Islet of Langerhans (tissue), 1 donor: ENCODE data around the gene CECR2.

Source experiments
- FAIRE-seq: peaks from one replicate; lab custom pipeline; 2011; peaks lifted over from hg19 to GRCh38; lab: Jason Lieb, UNC

The CECR2 gene

DNA sequence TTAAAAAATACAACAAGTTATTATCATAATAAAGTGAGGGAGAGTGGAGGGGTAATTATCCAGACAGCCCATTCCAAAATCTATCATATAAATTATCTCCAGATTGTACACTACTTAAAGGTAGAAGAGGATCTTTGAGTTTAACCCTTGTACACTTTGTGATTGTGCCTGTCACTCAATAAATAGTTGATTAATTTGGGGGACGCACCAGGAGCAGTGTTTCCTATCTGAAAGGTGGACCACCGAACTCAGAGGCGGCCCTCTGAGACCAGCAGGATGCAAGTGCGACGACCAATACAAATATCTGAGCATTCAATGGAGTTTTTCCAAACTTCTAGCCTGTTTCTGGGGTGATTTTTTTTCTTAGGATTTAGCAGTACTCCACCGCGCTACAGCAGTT, 1.1 kb upstream of the CECR2 start:
- no peak for FAIRE-seq

DNA sequence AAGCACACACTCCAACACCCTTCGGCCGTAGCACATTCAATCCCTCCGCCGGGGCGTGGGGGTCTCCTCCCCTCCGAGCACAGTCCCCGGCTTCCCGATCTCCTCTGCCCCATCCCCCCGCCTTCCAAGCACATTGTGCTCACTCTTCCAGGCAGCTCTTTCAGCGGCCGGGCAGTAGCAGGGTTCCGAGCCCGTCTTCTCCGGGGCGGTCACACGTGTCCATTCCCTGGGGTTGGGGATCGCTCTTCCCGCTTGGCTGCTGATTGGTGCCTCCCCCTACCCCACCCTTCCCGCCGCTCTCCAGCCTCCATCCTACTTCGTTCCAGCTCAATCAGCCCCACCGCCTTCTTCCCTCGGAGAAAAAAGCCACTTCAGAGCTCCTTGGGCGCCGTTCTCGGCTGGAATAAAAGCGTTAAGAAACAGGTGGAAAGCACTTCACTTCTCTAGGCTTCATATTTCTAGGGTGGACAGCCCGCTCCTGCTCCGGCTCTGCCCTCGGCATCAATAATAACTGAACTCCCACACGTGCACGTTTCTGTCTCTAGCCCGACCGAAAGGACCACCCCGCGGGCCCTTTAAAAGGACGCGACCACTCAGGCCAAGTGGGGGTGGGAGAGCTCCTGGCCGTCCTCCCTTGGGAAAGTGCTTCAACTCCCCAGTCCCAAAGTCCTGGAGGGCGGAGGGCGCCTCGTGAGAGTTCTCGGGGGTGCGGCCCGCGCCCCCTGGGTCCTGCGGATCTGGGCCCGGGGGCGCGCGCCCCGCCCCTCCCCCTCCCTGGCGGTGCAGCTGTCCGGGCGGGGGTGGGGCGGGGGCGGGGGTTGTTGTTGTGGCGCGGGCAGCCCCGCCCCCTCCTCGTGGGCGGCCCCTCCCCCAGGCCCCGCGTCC, 464 bp upstream of the CECR2 start:
- no peak for FAIRE-seq

DNA sequence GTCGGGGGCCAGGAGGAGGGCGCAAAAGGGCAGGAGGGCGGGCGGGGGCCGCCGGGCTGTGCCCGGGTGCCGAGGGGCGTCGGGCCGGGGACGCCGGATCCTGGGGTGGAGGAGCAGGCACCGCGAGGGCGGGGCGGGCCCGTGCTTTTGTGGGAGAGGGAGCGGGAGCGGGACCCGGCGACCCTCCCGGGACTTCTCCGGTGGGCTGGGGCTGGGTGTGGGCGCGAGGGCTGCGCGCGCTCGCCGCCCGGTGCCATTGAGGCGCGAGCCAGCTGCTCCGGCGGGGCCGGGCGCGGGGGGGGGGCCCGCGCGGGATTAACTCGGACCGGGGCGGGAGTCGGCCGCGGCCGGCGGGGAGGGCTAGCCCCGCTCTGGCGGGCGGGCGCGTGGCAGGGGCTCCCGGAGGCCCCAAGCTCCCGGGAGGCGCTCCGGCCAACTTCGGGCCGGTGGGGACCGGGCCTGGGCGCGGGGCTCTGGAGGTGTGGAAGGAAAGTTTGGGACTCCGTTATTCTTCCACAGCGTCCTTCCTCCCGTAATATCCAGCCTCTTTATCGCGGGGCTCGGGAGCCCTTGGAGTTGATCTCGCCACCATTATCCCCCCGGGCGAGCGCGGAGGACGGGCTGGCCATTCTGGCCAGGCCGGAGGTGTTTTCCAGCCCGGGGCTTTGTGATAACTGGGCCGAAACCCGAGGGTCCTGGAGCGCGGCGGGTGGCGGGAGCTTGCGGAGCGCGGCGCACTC, 936 bp downstream of the CECR2 start:
- no peak for FAIRE-seq

DNA sequence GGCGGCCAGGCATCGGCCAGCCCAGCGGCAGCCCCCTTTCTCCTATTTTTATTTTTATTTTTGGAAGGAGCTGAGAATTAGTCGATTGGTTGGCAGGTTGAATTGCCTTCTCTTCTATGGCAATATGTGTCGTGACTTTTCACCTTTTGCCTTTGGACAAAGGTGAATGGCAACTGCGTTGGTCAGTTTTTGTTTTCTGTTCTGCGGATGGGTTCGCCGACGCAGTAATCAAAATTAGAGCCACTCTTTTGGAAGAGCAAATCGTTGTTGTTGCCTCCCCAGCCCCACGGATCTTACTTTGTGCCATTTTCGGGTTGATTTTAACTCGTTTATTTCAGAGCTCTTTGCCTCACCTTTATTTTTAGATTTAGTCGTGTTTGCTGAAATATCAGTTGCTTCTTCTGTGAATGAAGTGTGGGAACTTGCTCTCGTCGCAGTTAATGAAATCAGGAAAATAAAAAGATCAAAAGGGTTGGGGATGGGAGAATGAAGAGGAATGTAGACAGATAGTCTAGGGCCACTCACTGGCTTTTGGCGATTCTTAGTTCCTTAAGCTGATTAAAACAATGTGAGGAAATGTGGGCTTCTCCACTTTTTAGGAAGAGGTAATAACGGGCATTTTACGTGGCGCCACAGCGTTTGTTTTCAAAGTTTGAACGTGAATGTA, 1.6 kb downstream of the CECR2 start:
- no peak for FAIRE-seq

DNA sequence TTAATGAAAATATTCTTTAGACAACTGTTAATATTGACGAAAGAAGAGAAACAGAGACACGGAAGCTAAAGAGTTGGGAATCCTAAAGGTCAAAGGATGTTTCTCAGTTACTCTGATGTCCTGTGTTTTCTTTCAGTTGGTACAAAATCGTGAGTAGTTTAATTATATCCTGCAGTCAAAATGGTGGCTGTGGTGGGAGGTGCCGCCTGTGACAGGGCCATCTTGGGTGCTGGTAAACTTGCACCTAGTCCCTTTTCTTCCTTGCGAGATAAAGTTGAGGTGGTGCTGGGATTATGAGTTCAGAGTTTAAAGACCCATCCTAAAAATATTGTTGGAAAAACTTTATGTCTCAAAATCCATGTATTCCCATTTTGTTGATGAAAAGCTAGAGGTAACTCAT, 2.2 kb downstream of the CECR2 start:
- FAIRE-seq: no peak

DNA sequence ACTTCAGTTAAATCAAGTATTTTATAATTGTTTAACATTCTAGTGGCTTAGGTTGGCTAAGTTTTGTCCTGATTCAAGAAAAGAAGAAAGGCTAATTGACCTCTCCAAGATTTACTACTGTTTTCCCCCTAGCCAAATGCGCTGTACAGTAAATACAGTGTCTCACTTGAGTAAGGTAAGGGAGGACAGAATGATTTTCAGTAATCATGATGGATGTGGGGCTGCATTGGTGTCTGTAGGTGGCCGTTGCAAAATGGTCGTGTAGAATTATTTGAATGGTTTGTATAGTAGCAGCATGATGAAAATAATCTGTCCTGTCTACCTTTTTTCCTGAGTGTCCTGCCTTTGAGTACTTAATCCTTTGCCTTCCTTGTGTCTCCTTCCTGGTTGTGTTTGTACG, 4.6 kb downstream of the CECR2 start:
- FAIRE-seq: no peak

DNA sequence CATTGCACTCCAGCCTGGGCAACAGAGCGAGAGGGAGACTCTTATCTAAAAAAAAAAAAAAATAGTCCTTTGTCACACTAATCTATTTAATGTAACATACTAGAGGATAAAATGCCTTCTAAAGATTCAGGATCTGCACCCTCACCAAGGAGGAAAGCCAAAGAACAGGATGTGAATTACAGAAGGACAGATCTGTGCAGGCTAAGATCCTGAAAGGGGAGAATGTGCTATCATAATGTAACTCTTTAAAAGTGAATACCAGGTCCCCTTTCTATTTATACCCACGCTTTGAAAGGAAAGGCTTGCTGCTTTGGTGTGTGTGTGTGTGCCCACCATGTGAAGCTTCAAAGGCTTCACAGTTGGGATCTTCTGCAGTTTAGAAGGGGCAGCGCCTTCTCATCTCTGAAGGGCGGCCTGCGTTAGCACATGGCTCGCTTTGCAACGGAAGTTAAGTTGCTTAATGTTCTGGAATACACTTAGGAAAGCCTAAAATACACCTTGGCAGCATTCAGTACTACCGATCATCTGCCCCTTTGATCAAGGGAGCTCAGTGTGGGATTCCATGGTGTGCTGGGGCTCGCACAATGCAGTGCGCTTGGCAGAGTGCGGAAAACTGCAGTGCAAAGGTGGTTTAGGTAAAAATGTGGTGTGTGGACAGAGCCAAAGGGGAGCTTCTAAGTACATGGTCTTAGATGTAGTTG, 6.8 kb downstream of the CECR2 start:
- no peak for FAIRE-seq

DNA sequence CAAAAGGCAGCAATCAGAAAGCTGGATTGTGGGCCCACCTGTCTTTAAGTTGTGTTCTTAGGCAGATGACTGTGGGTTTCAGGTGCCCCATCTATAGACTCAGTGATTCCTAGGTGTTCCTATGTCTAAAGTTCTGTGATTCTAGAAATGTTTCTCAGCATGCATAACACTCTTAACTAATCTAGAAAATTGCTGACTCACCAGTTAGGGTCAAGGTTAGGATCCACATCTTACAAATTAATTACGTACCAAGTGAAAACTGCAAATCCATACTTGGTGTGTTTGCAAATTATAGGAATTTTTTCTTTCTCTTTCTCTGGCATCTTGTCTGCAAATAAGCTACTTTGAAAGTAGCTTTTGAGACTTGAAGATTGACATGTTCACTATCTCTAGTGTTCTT, 7.7 kb downstream of the CECR2 start:
- no peak for FAIRE-seq

DNA sequence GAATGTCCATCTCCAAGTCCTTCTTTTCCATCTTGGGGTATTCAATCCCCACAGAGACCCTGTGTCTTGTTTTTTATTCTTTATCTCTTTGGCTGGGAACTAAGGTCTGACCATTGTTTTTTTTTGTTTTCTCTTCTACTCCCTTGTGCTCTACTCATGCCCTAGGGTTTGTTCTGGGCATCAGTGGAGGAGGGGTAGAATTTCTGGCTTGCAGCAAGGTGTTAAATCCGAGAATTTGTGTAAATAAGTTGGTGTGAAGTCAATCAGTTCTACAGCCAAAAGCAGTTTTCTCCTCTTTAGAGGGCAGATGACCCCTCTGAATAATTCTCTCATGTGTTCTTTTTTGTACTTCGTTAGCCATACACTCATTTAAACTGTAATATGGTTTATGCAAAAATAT, 10.7 kb downstream of the CECR2 start:
- FAIRE-seq: no peak

DNA sequence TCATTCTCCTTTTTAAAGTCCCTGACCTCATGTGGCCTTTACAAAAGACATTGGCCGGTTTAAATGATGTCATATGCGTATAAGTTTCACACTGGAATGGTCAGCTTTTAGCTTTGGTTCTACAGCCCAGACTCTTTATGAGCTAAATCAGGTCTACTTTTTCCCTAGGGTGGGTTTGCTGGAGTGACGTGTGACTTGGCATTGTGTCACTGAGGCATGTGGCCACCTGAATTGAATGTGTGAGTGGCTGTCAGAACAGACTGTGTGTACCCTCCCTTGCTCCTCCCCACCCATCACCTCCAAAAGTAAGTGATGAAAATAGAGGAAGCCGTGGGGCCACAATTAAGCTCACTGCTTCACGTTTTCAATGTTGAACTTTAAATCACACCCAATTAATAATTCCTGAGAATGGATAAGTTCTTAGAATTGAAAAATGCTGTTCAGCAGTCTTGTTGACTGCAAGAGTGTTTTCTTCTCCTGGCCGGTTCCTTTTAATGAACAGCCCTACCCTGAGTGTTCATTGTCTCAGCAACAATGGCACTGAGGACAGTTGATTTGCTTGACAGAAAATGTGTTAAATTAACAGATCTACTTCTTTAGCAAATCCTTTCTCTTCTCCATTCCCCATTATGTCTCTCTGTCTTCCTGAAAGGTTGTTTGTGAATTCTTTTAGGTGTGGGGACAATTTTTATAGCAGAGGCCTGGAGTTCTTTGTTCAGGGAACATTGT, 11.3 kb downstream of the CECR2 start:
- no peak for FAIRE-seq

DNA sequence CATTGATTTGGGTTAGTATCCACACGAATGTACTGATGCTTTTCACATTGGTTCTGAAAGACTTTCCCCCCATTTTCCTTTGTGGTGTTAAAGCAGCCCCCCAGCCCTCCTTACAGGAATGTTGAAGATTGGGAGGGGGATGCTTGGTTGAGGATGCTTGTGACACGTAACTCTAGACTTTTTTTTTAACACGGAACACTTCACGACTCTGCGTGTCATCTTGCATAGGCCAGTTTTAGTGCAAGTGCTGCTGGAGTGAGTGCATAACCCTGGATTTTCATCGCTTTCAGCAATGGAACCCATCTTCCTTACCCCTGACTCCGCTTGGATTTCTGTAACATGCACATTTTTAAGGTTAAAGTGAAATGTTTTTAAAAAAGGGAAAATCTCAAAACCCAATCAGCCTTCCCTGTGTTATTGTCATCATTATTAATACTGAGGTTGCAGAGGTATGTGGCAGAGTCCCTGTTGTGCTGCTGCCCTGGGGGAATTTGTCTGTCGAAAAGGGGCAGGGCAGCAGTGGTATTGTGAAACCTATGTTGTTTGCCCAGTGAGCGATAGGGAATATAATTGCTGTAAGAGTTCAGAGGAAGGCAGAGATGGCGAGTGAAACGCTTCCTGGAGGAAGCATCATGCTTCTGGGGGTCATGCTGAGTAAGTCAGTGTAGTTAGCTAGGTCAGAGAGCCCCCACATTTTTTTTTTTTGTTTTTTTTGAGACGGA, 12.1 kb downstream of the CECR2 start:
- FAIRE-seq: no peak

DNA sequence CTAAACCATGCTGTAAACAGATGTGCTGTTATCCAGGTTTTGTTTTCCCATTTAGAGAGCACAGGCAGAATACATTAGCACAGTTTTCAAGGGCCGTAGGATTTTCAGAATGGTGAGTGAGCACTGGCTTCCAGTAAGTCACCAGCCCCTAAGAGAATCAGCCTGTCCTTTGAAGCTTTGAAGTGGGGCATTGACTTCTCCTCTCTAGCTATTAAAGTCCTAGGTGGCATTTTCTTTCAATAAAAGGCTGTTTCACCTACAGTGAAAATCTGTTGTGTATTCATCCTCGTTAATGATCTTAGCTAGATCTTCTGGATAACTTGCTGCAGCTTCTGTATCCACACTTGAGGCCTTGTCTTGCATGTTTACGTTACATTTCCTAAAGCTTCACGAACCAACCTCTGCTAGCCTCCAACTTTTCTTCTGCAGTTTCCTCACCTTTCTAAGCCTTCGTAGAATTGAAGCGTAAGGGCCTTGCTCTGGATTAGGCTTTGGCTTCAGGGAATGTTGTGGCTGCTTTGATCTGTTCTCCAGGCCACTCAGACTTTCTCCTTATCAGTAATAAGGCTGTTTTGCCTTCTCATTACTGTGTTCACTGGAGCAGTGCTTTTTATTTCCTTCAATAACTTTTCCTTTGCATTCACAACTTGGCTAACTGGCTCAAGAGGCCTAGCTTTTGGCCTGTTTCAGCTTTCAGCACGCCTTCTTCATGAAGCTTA, 15.5 kb downstream of the CECR2 start:
- FAIRE-seq: no peak

DNA sequence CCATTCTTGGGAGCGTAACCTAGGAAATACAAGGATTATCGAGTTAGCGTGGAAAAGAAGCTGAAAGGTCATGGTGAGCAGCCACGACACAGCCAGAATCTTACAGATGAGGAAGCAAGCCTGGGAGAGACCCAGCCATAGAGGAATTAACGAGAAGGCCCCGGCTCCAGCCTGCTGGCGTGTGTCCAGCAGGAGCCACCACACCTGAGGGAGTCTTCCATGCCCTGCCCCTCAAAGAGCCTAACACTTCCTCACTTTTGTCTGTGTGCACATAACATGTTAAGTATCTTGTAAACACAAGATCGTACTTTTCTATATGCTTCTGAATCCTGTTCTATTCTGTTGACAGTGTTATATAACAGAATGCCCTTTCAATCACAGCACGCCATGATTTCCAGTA, 18.1 kb downstream of the CECR2 start:
- FAIRE-seq: no peak

DNA sequence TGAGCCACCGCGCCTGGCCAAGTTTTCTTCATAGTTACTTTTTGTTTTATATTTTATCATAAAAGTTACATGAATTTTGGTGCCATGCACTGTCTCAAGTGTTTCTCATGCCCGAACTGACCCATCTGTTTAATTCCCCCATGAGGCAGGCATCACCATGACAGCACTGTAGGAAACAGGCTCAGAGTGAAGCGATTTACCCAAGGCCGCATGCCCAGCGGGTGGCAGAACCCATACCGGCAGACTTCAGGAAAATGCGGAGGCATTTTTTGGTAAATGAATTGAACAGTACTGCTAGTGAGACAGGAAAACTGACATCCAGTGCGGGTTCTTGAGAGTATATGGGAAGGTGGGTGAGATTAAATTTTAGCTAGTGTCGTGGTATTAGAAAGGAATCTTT, 19.0 kb downstream of the CECR2 start:
- no peak for FAIRE-seq

DNA sequence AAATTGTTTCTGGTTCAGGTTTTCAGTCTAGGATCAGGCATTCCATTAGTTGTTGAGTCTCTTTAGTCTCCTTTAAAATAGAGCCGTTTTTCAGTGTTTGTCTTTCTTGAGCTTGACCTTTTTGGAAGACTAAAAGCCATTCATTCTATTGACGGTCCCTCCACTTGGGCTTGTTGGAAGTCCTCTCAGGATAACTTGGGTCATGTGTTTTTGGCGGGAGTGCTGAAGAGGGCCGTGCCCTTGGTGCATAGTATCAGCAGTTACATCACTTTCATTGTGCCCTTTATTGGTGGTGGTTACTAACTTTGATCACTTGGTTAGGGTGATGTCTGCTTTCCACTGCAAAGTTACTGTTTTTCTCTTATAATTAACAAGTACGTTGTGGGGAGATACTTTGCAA, 20.8 kb downstream of the CECR2 start:
- FAIRE-seq: no peak

DNA sequence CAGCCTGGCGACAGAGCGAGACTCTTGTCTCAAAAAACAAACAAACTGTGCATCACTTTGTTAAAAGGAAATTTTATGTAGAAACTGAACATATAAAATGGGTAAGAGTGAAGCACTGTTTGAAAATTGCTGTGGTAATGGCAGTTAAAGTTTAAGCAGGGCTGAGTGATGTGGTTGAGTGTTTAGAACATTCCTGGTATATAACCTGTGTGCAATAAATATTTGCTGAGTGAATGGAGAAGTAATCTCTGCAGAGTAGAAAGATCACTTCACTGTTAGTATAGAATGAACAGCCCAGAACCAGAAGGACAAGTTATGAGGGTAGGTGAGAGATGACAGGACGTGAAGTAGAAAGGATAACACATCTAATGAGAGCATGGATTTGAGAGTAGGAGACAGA, 27.3 kb downstream of the CECR2 start:
- no peak for FAIRE-seq

DNA sequence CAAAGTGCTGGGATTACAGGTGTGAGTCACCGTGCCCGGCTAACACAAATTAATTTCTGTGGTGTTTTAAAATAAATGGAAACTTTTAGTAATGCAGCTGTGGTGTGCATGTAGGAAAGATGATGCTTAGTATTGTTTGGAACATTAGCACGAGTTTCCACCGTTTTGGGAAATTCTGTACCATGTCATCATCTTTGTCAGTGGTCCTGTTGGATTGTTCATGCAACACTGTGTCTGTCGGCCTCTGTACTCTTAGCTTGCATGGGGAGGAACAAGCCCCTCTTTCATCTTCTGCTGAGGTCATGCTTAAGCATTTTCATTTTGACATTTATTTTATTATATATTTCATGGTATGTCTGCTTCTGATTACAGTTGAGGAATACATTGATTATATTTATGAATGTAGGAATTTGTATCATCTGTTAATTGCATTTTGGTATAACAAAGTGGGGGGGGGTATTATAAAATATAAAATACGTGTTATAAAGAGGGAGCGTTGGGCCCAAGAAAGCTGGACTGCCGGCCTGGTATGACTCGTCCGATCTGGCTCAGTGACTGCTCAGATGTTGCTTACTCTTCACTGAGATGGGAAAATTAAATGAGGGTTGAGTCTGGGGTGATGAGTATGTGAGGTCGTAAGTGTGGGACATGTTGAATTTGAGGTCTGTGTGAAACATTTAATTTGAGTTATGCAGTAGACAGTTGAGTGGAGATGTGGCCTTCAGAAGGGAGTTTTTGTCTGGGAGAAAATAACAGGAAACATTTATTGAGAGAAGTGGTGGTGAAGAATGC, 28.7 kb downstream of the CECR2 start:
- no peak for FAIRE-seq

DNA sequence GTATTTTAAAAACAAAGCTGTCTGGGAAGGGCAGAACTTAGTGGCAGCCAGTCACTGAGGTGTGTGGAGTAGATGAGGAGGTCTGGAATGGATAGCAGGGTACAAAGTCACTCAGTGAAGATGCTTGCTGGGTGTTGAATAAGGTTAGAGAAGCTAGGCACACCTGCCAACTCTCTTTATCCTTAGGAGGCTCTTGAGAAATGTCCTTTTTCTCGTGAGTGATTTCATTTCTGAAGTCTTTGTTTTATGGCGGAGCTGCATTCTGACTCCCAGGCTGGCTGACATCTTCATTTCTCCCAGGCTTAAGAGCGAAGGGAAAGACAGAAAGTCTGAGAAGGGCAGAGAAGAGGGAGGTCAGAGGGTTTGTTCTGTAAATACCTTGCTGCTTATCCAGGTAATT, 31.0 kb downstream of the CECR2 start:
- FAIRE-seq: no peak

DNA sequence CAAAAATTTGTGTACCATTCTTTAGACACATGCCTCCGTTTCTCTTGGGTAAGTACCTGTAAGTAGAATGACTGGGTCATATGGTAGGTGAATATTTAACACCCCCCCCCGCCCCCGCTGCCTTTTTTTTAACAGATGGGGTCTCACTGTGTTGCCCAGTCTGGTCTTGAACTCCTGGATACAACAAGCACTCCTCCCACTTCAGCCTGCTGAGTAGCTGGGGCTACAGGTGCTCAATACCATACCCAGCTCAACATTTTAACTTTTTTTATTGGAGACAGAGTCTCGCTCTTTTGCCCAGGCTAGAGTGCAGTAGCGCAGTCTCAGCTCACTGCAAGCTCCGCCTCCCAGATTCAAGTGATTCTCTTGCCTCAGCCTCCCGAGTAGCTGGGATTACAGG, 32.5 kb downstream of the CECR2 start:
- FAIRE-seq: no peak

DNA sequence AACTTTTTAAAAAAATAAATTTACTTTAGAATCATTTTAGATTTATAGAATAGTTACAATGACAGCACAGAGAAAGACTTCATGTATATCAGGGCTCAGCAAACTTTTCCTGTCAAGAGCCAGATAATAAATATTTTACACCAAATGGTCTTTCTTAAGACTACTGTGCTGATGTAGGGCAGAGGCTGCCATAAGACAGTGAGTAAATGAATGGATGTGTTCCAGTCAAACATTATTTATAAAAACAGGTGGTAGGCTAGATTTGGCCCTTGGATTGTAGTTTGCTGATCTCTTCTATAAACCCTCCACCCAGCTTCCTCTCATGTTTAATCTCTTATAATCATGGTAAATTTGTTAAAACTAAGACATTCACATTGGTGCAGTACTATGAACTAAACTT, 33.0 kb downstream of the CECR2 start:
- no peak for FAIRE-seq
